H54 (cell line): Measurements from ENCODE around the gene CAMTA1.
A peak's percentile ranks its signal among the peaks of the same experiment; 100 is the strongest.
"Not testable (repeated sequence)": the region's sequence is repeated elsewhere in the genome, so short reads cannot be mapped to it uniquely, and the experiment has no call there.

Source experiments
- DNase-seq: peaks from one replicate; pipeline ENCODE4 v3.0.0; 2011; ENCODE audit warnings: low spot score, mixed read lengths; ENCODE audit not compliant: insufficient read length
- FAIRE-seq: peaks from 3 replicates; lab custom pipeline; 2011; peaks lifted over from hg19 to GRCh38; lab: Jason Lieb, UNC
- POLR2A ChIP-seq: IDR thresholded peaks from 2 replicates; pipeline ENCODE4 v1.6.1; 2011; ENCODE audit warnings: low read depth, mild to moderate bottlenecking, low read length

CAMTA1 gene

DNA sequence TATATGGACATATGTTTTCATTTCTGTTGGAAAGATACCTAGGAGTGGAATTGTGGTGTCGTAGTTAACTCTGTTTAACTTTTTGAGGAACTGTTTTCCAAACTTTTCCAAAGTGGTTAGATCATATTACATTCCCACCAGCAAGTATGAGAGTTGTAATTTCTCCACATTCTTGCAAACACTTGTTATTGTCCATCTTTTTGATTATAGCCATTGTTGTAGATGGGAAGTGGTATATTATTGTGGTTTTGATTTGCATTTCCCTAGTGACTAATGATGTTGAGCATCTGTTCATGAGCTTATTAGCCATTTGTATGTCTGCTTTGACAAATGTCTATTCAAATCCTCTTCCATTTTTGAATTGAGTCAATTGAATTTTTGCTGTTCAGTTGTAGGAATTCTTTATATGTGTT, 19.8 kb downstream of the CAMTA1 start:
- TF ChIP-seq POLR2A: no peak
- peak; percentile 23 for FAIRE-seq
- no peak for DNase-seq

DNA sequence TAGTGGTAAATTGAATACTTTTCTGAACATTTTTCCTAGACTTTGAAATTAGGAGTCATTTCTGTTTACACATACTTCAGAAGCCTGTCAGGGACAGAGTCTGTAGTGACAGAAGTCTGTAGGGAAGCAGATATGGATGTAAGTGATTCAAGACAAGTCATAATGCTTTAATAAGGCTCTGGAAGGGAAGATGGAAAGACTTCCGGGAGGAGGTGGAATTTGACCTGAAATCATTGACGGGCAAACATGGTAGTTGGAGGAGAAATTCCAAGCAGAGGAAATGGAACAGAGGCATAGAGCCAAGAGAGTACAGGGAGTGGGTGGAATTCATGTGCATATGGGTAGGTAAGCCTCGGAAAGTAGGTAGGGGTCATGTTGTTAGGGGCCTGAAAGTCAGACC, 22.5 kb downstream of the CAMTA1 start:
- TF ChIP-seq POLR2A: no peak
- FAIRE-seq: no peak
- no peak for DNase-seq

DNA sequence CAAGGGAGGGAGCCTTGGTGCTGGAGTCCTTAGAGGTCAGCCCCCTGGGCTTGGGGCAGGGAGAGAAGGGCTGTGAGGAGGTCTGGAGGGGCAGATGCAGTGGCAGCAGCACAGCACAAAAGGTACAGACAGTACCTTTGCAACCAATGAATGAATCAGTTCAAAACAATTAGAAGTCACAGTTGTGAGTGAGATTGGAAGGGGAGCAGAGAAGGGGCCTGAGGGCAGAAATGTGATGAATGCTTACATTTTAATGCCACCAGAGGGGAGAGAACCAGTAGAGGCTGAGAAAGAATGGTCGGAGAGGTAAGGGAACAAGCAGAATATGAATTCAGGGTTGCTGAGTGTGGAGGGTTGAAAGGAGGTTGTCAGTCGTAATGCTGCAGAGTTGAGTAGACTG, 24.2 kb downstream of the CAMTA1 start:
- DNase-seq (no peak), FAIRE-seq (no peak)
- no peak for TF ChIP-seq POLR2A

DNA sequence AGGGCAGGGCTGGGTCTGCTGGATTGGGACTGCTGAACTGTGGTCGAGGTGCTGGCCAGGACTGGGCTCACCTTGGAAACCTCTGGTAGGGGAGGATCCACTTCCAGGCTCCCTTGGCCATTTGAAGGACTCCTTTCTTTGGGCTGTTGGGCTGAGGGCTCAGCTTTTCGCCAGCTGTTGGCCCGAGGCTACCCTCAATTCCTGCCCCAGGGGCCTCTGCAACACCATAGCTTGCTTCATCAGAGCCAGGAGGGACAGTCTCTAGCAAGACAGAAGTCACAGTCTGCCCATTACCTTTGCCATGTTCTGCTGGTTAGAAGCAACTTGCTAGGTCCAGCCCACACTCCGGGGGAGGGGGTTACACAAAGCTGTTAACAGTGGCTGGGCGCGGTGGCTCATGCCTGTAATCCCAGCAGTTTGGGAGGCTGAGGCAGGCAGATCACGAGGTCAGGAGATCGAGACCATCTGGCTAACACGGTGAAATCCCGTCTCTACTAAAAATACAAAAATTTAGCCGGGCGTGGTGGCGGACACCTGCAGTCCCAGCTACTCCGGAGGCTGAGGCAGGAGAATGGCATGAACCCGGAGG, 25.0 kb downstream of the CAMTA1 start:
- not testable (repeated sequence) for FAIRE-seq, DNase-seq

DNA sequence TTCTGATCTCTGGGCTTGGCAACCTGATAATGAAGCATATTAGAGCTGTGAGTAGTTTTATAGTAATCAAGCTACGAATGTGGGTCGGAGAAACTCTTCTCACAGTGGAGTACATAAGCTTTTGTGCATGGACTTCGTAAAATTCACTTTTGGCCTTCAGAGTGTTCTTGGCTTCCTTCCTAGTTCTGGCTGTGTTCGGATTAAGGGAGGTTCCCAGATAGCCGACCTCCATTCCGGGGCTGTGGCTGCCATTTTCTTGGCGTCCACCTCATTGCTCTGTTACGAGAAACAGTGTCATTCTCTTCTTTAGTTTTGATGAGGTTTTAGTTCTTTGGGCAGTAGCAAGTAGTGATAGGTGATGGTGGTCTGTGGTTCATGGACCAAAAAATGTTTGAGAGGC, 26.3 kb downstream of the CAMTA1 start:
- DNase-seq (no peak), FAIRE-seq (no peak)
- no peak for TF ChIP-seq POLR2A

DNA sequence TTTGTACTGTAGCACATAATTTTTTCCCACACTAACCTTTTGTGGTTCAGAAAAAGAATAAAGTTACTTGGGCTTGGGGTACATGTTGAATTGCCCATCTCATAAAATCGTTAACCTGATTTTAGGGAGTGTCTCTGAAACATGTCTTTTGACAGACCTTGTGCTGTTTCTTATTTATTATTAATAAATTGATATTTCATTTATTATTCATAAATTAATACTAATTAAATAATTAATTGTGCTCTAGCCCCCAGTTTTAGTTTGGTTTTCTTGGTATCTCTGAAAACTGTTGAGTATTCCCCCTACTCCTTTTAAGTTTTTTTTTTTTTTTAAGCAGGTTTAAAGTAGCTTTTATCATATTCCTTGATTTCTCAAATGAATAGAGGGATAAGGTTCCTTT, 27.9 kb downstream of the CAMTA1 start:
- FAIRE-seq (no peak), DNase-seq (no peak)
- TF ChIP-seq POLR2A: no peak

DNA sequence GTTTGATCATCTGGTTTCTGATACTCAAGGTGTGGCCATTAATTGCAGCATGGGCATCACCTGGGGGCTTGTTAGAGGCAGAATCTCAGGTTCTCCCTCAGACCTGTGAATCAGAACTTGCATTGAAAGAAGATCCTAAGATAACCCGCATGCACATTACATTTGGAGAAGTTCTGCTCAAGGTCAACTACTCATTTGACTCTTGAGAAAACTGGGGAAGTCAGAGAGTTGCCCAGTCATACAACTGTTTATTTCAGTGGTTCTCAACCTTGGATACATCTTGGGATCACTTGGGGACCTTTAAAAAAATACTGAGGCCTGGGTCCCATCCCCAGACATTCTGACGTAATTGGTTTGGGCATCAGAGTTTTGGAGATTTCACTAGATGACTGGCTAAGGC, 30.5 kb downstream of the CAMTA1 start:
- no peak for TF ChIP-seq POLR2A
- DNase-seq: no peak
- FAIRE-seq: no peak

DNA sequence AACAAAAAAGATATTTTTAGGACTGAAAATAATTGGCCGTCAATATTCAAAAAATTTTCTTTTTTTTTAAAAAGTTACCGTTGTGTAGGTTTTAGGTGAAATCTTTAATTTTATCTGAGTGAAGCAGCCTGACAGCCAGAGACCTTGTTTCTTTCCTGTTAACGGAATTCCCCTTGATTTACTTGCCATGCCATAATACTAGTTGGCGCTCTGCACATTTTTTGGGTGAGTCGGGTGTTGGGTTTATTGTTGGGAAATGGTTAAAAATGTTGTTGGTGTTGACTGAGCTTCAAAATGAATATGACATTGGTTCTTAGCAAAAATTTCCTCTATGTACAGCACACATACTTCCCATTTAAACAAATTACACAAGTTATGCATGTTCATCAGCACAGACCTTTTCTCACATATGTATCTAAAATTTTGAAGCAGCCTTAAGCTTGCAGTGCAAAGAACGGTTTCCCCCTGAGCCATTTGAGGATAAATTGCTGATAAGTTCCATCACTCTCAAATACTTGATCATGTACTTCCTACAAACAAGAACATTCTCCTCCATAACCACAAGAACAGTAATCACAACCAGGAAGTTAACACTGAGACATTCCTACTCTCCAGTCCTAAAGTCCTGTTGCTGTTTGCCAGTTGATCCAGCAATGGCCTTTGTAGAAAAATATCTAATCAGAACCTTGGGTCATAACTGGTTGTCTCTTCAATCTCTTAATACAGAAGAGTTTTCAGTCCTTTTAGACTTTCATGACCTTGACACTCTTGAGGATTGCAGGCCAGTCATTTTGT, 34.2 kb downstream of the CAMTA1 start:
- FAIRE-seq: no peak
- DNase-seq: no peak
- TF ChIP-seq POLR2A: no peak

DNA sequence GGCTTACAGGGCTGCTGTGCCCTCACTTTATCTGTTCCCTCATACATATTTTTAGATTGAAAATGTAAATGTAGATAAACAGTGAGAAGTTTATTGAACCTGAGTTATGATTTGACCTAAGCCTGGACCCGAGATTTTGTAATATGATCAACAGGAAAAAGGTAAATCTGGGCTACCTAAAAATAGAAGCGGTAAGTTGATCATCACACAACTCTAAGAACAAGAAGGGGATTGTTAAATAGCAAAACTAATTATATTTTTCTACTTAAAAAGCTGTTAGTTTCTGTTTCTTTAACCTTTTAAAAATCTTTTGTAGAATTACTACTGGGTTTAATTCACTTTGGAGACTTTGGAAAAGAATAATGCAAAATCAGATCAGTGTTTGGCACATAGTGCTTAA, 35.6 kb downstream of the CAMTA1 start:
- no peak for TF ChIP-seq POLR2A
- FAIRE-seq: no peak
- no peak for DNase-seq

DNA sequence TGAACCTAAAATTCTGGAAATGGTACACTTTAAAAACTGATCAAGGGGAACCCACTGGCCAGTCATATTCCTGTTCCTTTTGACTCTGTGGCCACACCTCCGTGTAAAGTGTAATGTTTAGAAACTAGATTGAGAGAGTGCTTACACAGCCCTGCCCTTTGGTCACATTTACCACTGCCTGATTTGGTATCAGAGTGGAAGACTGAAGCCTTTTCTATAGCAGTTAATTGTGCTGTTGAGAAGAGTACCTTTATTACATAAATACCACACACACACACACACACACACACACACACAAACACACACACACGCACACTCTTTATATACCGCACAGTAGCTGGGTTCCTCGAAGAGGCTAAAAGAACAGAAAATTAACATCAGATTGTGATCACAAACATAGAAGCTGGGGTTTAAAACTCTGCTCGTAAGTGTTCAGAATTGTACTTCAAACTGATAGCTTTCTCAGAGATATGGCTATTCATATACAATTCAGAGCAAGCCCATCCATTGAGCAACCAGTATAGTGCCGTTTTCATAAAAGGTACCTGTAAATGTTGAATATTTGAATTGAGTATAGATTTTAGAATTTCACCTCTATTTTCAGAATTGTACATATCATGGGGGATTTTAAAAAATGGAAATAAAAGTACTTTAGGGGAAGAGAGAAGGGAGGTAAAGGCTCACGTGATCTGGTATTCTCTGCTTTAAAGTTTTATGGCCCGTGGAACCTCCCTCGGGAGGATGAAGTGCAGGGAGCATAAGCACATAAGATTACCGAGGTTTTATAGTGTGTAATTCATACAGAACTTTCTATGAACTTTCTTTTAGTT, 37.5 kb downstream of the CAMTA1 start:
- no peak for FAIRE-seq
- DNase-seq: no peak
- no peak for TF ChIP-seq POLR2A

DNA sequence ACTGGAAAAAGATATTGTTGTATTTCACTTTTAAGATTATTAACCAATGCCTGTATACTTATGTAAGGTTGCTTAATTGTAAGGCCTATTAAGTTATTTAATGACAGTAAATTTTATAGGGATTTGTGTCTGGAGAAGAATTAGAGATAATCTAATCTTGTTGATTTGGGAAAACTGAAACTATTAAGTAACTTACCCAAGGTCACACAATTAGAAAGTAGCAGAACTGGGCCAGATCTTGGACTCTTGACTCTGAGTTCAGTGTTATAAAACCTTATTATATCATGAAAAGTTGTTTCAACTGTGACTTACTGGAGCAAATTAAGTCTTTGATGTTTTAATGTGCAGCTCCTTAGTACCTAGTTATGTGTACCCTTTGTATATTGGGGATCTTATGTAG, 38.5 kb downstream of the CAMTA1 start:
- no peak for TF ChIP-seq POLR2A
- DNase-seq (no peak), FAIRE-seq (no peak)

DNA sequence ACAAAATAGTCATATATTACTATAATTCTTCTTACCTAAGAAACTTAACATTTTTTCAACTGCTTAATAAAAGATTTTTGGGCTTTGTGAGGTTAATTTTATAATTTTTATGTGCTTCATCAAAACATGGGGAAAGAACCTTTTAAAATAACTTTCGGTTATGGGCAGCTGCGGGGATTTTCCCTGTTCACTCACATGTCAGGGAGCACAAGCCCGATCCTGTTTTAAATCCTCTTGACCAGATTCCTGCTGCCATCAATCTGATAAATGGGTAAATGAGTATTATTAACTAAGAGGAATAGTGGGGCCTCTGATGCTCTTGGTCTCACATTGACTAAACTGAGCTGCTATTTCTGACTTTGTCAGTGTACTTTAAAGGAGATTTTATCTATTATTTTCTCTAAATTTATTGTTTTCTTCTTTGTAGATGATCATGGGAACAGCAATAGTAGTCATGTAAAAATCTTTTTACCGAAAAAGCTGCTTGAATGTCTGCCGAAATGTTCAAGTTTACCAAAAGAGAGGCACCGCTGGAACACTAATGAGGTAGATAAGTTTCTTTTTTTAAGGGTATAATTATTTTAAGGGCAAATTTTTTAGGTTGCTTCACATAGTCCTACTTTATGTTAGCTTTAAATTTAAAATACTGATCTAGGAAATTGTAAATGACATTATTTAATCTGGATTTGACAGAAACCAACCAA, 39.6 kb downstream of the CAMTA1 start:
- TF ChIP-seq POLR2A: no peak
- FAIRE-seq: no peak
- no peak for DNase-seq

DNA sequence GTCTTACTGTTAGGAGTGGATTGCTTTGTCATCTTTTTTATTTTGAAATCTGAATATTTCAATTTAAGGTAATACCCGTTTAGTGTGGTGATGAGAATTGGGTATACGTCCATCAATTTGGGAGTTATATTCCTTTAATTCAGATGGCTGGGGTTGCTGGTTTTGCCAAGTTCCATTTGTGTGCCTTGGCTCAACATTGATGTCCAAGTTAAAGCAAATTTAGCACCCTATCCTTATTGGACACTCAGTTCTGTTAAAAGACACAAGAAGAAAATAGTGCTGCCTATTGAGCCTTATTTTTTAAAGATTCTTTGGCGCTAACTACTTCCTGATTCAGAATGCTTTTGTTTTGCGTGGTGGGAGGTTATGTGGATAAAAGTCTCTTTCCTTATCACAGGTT, 40.6 kb downstream of the CAMTA1 start:
- DNase-seq (no peak), FAIRE-seq (no peak)
- TF ChIP-seq POLR2A: no peak

DNA sequence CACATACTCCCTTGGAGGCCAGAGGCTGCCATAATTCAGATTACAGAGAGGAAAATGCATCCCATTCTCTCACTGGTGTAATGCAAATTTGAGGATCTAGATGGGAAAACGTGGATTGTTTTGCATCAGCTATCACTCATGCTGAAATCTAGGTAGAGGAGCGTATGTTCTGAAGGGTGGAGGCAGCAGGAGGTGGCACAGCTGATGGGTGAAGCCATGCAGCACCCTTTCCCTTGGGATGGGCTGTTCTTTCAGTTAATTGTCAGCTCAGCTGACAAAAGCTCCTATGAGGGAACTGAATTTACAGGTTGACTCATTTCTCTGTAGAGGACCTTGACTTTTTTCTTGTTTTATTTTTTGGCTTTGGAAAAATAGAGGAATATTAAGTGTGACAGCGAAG, 41.8 kb downstream of the CAMTA1 start:
- TF ChIP-seq POLR2A: no peak
- no peak for FAIRE-seq
- DNase-seq: no peak
